DMS153 treated with DMSO at 0.1 percent for 48 hours (cell line): ENCODE data around the gene ZFP36.
A peak's percentile ranks its signal among the peaks of the same experiment; 100 is the strongest.

ENCODE experiments used
- DNase-seq: peaks from one replicate; lab custom pipeline; 2025; ENCODE audit not compliant: unreplicated experiment; lab: John Stamatoyannopoulos, UW

Gene ZFP36

GRCh38 chr19:39403331-39404312 lies 3.0 kb upstream of the ZFP36 start:
- DNase-seq: peak; percentile 52

DNA sequence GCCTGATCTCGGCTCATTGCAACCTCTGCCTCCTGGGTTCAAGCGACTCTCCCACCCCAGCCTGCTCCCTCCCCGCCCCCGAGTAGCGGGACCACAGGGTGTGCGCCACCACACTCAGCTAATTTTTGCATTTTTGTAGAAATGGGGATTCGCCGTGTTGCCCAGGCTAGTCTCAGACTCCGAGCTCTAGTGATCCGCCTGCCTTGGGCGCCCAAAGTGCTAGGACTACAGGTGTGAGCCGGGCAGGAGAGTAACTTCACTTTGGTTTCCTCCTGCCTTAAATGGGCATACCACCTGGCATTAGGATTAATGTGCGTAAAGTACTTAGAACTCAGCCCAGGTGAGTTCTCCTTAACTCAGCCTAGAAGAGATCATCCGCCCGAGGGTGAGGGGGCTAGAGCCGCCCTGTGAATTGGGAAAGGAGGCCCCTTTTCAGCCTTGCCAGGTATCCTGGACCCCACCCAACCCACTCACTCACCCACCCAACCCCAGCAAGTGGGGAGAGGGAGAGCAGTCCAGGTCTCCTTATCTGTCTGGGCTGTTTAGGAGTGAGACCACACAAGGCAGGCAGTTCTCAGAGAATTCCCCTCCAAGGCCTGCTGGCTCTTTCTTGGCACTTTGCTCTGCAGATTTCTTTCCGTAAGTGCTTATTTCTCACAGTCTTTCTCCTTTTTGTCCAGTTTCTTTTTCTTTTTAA lies 1.2 kb upstream of the ZFP36 start:
- DNase-seq: no peak

DNA sequence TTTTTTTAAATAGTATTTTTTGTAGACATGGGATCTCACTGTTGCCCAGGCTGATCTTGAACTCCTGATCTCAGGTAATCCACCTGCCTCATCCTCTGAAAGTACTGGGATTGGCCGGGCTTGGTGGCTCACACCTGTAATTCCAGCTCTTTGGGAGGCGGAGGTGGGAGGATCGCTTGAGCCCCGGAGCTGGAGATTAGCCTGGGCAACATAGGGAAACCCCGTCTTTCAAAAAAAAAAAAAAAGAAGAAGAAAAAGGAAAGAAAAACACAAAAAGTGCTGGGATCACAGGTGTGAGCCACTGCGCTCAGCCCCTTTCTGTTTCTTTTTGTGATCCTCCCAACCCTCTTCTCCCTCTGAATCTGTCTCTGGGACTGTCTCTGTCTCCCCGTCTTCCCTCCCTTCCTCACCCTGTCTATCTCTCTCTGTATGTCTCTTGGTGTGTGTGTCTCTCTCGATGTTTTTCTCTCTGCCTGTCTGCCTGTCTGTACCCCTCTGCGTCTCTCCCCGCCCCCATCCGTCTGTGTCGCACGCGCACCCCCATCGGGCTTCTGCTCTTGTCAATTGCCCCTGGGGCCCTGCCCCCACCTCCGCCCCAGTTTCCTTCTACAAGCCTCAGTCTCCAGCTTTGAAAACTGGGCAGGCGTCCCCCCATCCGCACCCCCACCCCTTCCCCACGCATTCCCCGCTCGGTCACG lies 540 bp upstream of the ZFP36 start:
- no peak for DNase-seq

DNA sequence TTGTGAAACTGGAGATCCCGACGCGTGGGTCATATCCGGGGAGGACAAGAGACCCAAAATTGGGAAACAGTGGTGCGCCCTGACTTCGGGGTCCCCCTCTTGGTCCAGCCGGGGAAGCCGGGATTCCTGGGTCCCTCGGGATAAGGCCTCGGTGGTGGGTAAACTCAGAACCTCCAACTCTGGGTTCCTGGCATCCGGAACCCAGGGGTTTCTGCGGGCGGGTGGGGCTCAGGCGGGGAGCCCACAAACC lies 688 bp downstream of the ZFP36 start:
- DNase-seq: no peak

- DNase-seq: no peak
These were observed 1.2 kb downstream of the ZFP36 start for GRCh38 chr19:39407660-39408391.

DNA sequence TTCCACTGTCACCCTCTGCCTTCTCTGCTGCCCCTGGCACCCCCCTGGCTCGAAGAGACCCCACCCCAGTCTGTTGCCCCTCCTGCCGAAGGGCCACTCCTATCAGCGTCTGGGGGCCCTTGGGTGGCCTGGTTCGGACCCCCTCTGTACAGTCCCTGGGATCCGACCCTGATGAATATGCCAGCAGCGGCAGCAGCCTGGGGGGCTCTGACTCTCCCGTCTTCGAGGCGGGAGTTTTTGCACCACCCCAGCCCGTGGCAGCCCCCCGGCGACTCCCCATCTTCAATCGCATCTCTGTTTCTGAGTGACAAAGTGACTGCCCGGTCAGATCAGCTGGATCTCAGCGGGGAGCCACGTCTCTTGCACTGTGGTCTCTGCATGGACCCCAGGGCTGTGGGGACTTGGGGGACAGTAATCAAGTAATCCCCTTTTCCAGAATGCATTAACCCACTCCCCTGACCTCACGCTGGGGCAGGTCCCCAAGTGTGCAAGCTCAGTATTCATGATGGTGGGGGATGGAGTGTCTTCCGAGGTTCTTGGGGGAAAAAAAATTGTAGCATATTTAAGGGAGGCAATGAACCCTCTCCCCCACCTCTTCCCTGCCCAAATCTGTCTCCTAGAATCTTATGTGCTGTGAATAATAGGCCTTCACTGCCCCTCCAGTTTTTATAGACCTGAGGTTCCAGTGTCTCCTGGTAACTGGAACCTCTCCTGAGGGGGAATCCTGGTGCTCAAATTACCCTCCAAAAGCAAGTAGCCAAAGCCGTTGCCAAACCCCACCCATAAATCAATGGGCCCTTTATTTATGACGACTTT lies 2.0 kb downstream of the ZFP36 start:
- peak; percentile 18 for DNase-seq

DNA sequence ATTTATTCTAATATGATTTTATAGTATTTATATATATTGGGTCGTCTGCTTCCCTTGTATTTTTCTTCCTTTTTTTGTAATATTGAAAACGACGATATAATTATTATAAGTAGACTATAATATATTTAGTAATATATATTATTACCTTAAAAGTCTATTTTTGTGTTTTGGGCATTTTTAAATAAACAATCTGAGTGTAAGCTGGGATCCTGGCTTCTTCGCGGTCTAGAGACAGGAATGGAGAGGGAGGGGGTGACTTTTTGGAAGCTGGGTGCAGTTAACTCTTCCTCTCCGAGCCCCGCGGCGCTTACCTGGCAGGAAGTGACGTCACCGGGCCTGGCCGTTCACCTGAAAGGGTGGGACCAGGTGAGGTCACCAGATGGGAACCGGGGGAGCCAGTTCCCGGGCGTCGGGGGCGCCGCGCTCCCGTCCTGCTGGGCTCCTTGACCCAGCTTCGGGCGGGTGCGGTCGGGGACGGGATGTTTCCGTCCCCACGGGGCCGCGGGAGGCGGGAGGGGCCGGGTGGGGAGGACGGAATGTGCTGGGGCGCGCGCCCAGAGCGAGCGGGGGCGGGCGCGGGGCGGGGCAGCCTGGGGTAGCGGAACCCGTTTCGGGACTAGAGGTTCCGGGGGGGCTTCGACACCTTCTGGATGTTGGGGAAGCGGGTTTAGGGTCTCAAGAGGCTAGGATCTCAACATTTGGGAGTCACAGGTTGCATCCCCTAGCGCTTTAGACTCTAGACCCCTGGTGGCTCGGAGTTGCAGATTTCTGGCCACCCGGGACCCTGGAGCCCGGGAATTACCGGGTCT lies 2.8 kb downstream of the ZFP36 start:
- DNase-seq: peak; percentile 83

- no peak for DNase-seq
These were observed 3.6 kb downstream of the ZFP36 start for GRCh38 chr19:39410017-39410830.

- DNase-seq: no peak
These were observed 4.1 kb downstream of the ZFP36 start for GRCh38 chr19:39410831-39411080.

- DNase-seq: no peak
These were observed 4.6 kb downstream of the ZFP36 start for GRCh38 chr19:39411081-39411831.

DNA sequence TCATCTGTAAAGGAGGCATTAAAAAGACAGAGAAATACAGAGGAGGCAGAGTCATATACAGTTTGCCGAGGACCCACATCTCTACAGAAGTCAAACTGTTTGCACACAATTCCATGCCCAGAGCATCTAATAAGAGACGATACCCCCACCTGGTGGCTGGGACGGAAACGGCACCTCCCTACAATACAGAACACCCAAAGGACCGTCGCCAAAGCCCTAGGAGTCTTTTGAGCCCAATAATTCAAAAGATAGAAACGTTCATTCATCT lies 5.1 kb downstream of the ZFP36 start:
- peak; percentile 93 for DNase-seq

GRCh38 chr19:39412100-39412866 lies 5.6 kb downstream of the ZFP36 start, which contains the start of gene PLEKHG2:
Gene PLEKHG2, plus strand, starts transcription at chr19:39412669. Its CDS starts 1,418 bp downstream, at chr19:39414087.
- peak; percentile 96 for DNase-seq

- DNase-seq: no peak
These were observed 6.2 kb downstream of the ZFP36 start for GRCh38 chr19:39412867-39413271.

GRCh38 chr19:39413272-39413910 lies 6.7 kb downstream of the ZFP36 start:
- peak; percentile 14 for DNase-seq

- no peak for DNase-seq
These were observed 7.4 kb downstream of the ZFP36 start for GRCh38 chr19:39413911-39414608.
